Activated naive CD8-positive, alpha-beta T cell treated with anti-CD3 and anti-CD28 coated beads, Interleukin-2, amount 50 U/mL, for 16 hours (primary cell): ENCODE results near the gene SOWAHA.

Experiments used
- DNase-seq: peaks from one replicate; pipeline ENCODE4 v3.0.0-alpha.2; 2020; ENCODE audit warnings: low read depth, low spot score

Gene SOWAHA

GRCh38 chr5:132812781-132813598 lies at the start of gene SOWAHA:
TSS of gene SOWAHA (plus strand) at chr5:132813302. CDS start at chr5:132813622, 320 bp downstream.
- DNase-seq = no peak

- DNase-seq = no peak
Observed at GRCh38 chr5:132764051-132764450, 49.1 kb upstream of the SOWAHA start.

- no peak for DNase-seq
Observed at GRCh38 chr5:132764671-132765238, 48.3 kb upstream of the SOWAHA start.

- DNase-seq = no peak
Observed at GRCh38 chr5:132765311-132766019, 47.6 kb upstream of the SOWAHA start.

- DNase-seq = no peak
Observed at GRCh38 chr5:132766020-132766805, 46.9 kb upstream of the SOWAHA start.

GRCh38 chr5:132766806-132767055 lies 46.4 kb upstream of the SOWAHA start:
- DNase-seq = no peak

GRCh38 chr5:132767150-132767549 lies 46.0 kb upstream of the SOWAHA start:
- DNase-seq = no peak

- DNase-seq = no peak
Observed at GRCh38 chr5:132768485-132768868, 44.6 kb upstream of the SOWAHA start.

- no peak for DNase-seq
Observed at GRCh38 chr5:132770476-132771159, 42.5 kb upstream of the SOWAHA start.

GRCh38 chr5:132771503-132771998 lies 41.6 kb upstream of the SOWAHA start:
- no peak for DNase-seq

GRCh38 chr5:132772291-132773070 lies 40.6 kb upstream of the SOWAHA start:
- no peak for DNase-seq

GRCh38 chr5:132773114-132773513 lies 40.0 kb upstream of the SOWAHA start:
- no peak for DNase-seq

- no peak for DNase-seq
Observed at GRCh38 chr5:132773601-132774355, 39.3 kb upstream of the SOWAHA start.

- DNase-seq = no peak
Observed at GRCh38 chr5:132774406-132774805, 38.7 kb upstream of the SOWAHA start.

- no peak for DNase-seq
Observed at GRCh38 chr5:132774896-132775295, 38.2 kb upstream of the SOWAHA start.

- DNase-seq = no peak
Observed at GRCh38 chr5:132775476-132775961, 37.6 kb upstream of the SOWAHA start.

- no peak for DNase-seq
Observed at GRCh38 chr5:132776131-132776937, 36.8 kb upstream of the SOWAHA start.

GRCh38 chr5:132776938-132777208 lies 36.2 kb upstream of the SOWAHA start:
- no peak for DNase-seq
